GM21528 (cell line): ENCODE measurements around the gene E2F4.

Experiments used
- ATAC-seq: cut with Tn5 transposase; IDR thresholded peaks from one replicate; pipeline ENCODE4 v1.9.1; 2021; ENCODE audit warnings: mild to moderate bottlenecking, moderate library complexity; ENCODE audit not compliant: unreplicated experiment, low FRiP score

Gene E2F4, protein sequence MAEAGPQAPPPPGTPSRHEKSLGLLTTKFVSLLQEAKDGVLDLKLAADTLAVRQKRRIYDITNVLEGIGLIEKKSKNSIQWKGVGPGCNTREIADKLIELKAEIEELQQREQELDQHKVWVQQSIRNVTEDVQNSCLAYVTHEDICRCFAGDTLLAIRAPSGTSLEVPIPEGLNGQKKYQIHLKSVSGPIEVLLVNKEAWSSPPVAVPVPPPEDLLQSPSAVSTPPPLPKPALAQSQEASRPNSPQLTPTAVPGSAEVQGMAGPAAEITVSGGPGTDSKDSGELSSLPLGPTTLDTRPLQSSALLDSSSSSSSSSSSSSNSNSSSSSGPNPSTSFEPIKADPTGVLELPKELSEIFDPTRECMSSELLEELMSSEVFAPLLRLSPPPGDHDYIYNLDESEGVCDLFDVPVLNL

DNA sequence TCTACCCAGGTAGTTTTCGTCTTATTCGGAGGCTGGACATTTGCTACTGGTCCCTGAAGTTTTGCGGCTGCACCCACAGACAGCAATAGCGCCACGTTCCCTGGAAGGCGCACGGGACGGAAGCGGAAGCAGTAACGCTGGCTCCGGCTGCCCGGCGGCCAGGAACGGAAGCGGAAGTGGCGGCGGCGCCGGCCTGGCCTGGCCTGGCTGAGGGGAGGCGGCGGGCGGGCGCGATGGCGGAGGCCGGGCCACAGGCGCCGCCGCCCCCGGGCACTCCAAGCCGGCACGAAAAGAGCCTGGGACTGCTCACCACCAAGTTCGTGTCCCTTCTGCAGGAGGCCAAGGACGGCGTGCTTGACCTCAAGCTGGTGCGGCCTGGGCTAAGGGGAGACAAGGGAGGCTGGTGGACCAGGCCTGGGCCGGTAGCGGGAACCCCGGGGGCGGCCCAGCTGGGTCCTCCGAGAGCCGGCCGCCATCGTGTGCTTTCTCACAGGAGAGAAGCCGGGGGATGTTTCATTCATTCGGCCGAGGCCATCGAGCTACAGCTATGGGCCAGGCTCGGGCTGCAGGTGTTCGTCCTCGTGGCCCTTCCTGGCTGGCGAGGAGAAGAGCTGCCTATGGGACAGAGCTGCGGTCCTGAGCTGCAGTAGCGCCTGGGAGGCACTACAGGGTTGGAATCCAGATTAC is at the start of gene E2F4:
E2F4 (plus strand) TSS at position 161 of the 687 bp plus-strand sequence; CDS start at position 234, 73 bp downstream.
- ATAC-seq: peak; percentile 73

DNA sequence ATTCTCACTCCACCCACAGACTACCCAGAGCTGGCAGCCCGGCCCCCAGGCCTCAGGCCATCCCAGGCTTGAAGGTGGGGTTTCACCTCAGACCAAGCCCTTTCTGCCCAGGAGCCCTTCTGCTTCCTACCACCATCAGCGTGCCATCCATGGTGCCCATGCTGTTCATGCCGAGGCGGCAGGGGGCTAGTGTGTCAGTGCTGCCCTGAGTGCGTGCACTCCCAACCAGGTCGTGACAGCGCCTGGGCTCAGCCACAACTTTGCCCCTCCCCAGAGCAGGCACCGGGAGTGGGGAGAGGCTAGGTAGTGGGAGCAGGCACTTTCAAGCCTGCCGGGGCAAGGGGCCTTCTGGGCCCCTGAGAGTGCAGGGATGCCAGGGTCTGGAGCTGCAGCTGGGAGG is 49.6 kb upstream of the E2F4 start:
- no peak for ATAC-seq

DNA sequence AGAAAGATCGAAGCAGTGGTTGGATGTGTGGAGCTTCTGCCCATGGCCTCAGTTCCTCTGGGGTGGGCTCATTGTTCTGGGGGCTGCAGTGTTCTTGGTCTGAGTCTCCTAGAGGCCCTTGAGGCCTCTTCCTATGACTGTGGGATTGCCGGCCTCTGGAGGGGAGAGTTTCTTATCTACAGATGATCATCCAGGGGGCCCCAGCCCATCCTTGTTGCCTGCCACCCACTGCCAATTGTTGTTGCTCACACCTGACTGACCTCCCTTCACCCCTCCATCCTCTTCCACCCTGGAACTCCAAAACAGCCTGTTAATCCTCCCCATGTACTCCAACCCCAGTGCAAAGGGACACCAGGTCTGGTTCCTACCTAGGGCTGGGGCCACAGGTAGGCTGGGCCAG is 47.0 kb upstream of the E2F4 start:
- ATAC-seq: no peak

DNA sequence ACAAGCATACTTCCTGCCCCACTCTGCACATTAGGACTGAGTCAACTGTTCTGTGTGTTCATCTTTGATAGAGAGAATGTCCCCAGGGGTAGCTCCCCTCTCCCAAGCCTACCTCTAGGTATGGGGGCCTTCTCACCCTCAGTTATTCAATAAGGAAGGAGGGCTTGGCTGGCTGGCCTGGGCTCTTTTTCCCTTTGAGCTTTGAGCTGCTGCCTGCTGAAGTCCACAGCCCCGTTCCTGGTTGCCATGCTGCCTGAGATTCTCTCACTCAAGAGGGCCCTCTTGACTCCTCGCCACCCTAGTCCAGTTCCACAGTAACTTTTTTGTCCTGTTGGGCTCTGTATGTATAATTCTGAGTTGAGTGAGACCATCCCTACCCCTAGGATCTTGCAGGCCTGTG is 46.2 kb upstream of the E2F4 start:
- no peak for ATAC-seq

DNA sequence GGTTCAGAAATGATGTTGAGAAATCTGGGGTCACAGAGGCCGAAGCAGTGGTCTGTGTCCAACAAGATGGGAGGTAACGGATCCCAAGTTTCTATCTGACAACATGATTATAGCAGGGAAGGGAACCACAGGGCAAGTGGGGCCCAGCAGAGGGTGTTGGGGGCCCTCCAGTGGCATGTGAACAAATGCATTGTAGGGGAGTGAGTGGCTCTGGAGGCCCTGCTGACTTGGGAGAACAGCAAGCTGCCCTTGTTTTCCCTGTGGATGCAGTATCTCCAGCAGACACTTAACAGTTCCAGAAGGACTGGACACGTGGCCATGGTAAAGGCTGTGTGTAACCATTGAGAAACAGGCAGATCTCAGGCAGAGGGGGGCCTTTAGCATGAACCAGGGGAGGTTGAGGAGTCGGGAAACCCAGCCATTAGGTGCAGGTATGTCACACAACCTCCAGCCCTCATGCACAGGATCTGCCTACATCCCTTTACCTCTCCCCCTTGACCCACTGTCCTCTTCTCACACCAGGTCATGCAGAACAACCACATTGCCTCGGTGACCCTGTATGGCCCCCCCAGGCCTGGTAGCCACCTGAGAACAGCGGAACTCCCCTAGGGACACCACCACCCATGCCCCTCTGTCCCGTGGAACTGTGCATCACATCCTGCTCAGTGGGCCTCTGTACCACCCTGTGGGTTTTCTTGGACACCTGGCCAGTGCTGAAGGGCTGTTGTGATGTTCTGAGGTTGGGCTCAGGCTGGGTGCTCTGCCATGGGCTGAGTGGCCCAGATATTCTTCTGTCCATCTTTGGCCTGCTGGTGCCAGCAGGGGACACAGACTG is 45.2 kb upstream of the E2F4 start:
- ATAC-seq: no peak

DNA sequence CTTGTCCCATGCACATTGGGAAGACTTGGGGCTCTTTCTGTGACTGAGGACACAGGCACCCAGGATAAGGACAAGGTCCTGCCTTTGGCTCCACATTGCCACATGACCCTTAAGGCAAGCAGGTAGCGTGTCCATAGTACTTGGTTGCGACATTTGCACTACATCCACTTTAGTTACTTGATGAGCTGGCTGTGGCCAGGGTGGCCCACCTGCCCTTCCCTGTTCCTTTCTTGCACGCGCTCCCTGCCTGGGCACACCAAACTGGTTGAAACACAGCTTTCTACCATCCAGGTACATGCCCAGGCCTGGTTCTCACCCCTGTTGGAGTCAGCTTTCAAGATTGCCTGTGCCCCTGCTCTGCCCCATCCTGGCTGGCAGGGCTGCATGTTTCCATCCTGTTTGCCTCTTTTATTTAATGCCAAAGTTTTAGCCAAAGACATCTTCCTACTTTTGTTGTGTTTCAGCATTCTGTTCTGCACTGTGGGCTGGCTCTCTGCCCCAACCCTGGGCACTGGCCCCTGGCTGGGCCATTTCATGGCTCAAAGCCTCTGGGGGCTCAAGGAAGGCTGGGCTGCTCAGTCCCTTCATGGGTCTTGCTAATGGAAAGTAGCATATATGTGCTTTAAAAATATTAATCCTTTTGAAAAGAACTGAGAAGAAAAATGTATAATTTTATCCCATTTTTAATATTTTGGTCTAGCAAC is 44.4 kb upstream of the E2F4 start:
- no peak for ATAC-seq

DNA sequence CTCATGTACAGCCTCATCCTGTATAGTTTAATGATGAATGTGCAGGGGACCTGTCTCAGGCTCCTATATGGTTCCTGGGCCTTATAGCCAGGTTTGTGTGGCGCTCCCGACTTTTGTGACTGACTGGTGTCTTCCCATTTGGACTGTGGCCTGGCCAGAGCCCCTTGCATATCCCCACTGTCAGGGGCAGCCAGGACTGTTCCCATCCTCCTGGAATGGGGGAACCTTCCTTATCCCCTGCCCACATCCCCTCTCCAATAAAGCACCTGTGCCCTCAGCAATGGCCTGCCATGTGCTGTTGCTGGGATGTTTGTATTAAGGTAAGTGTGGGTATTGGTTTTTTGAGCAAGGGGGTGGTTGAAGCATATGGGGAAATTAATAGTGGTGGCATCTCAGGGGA is 43.7 kb upstream of the E2F4 start:
- ATAC-seq: no peak

DNA sequence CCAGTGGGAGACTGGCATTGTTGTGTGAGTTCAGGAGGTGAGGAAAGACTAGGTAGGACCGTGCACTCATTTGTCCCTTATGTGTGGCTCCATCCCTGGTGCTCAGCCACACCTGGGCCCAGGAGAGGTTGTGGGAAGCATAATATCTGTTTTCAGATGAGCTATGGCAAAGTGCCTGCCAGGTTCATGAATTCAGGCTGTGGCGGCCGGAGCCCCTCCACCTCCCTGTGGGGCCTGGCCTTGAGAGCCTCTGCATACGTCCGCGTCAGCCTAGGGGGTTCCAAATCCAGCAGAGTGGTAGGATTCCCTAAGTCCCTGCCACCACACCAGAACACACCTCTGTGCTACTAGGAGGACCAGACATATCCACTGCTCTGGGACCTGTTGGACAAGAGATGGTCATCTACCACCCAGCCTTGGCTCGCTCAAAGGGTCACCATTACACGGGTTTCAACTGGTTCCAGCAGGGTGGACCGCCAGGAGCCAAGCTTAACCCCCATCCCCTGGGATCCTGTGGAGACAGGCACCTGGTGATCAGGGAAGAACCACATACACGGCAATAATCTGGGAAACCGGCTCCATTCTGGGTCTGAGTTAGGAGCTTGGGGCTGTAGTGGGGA is 43.2 kb upstream of the E2F4 start:
- no peak for ATAC-seq

DNA sequence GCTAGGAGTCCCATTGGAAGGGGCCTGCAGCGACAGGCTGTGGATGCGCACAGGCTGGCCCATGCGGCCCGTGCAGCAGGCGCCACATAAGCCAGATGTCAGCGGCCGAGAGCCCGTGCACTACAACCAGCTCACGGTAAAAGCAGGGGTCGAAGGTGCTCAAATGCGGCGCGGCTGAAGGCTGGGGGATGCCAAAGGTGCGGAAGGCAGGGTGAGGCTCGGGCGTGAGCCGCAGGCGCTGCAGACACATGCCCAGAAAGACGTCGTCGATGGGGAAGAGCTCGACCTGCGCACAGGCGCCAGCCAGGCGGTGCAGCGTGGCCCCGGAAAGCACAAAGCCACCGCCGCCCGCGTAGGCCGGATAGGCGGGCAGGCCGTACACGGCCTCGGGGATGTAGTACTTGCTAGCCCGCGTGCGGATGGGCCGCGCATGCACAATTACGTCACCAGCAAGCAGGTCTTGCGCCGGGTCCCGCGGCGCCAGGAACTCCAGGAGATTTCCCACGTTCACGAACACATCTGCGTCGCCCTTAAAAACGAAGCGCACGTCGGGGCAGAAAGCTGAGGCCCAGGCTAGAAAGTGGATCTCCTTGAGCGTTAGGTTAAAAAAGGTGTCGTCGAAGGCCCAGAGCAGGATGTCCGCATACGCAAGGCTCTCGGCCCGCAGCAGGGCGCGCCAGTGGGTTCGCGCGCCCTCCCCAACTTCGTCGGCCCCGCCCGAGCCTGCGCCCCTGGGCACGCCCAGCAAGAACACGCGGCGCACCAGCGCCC is 42.5 kb upstream of the E2F4 start:
- ATAC-seq: no peak

DNA sequence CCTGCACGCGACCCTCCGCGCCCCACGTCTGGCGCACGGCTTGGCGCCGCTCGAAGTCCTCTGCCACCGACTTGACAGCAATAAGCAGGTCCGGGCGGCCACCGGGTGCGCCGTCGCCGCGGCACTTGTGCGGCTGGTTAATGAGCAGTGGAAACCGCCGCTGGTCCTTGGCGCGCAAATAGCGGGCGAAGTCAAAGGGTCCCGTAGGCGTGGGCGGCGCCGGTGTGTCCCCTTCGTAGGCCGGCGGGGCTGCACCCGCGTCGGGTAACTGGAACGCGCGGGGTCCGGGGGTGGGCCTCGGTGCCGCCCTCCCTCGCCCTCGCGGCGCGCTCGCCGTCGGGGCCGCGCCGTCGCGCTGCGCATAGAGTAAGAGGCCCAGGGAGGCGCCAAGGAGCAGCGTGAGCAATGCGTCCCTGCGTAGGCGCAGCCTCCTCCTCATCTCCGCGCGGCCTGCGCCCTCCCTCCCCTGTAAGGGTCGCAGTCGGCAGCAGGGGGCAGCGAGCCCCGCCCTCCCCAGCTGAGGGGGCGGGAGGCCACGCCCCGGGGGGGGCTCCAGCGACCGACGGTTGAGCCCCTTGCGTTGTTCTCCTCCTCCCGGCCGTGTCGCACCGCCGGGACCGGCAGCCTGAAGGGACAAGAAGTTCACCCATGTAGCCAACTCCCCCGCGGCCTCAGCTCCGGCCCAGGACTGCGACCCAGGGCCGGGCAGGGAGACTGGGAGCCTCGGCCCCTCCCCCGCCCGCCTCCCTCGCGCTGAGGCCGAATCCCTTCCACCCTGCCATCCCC is 41.7 kb upstream of the E2F4 start:
- no peak for ATAC-seq

DNA sequence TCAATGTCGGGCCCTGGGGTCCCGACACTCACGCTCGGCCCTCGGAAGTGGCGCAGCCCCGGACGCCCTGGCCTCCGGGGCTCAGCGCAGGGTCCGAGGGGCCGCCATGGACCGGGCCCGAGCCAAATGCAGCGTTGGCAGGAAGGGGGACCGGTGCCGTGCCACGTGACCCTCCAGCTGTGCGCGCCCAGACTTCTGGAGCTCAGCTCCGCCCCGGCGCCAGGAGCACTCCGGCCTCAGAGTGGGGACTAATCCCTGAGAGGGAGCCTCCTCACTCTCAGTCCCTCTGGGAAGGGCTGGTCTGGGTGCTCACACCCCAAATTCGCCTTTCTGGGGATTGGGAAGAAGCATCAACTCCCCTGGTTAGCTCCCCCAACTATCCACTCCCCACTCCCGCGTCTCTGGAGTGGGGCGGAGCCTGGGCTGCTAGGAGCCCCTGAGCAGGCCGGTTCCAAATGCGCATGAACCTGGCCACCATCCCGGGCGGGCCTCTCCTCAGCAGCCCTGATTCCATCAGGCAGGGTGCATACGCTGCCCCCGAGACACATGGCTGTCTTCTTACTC is 41.0 kb upstream of the E2F4 start, which contains the start of gene B3GNT9:
B3GNT9 (minus strand) TSS at position 166 of the 564 bp plus-strand sequence. CDS start 513 bp downstream, outside the sequence.
- ATAC-seq: no peak

DNA sequence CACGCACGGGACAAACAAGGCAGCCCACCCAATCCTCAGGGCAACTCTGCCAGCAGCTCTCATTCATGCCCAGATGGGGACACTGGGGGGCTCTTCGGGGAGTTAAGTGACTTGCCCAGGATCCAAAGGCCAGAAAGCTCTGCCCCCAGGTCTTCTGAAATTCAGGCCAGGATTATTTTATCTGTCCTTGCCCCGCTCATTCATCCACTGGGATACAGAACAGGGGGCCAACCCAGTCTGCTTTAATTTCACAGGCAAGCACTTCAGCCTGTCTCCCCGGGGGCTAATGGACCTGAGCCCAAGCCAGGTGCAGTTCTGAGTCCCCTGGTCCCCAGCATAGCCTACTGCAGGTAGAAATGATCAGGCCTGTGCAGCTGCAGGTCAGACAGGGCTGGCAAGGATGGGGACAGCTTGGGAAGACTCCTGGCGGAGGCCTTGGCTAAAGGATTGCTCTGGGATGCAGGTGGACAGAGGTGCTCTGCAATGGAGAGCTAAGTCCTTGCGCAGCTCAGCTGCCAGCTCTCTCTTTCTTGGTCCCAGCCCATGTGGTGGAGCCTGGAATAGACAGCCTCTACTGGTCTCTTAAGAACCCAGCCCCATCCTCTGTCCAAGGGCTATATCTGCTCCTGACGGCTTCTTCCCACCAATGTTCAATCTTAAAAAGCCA is 40.4 kb upstream of the E2F4 start:
- ATAC-seq: no peak

DNA sequence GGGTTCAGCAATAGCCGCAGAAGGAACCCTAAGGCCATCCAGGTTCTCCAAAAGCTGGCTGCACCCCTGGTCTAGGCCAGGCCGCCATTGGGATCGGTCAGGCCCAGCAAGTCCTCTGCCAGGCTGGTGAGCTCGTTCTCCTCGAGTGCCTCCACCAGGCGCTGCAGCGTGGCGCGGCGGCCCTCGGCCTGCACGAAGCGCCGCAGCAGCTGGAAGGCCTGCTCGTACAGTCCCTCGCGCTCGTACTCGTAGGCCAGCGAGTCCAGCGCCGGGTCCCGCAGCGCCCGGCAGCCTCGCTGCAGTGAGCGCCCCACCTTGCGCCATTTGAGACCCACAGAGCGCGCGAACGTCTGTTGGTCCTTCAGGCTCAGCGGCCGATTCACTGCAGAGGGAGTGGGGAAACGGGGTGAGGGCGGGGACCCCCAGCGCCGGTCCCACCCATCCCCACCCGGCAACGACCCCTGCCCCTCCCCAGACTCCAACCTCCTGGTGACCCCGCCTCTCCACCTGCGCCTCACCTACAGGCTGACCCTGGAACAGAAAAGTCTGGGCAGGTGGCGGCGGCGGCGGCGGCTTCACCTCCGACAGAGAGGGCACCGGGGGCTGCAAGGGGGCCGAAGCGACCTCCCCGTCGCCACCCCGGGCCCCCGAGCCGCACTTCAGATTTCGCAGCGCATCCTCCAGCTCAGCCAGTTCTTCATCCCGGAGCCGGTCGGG is 37.2 kb upstream of the E2F4 start:
- no peak for ATAC-seq

DNA sequence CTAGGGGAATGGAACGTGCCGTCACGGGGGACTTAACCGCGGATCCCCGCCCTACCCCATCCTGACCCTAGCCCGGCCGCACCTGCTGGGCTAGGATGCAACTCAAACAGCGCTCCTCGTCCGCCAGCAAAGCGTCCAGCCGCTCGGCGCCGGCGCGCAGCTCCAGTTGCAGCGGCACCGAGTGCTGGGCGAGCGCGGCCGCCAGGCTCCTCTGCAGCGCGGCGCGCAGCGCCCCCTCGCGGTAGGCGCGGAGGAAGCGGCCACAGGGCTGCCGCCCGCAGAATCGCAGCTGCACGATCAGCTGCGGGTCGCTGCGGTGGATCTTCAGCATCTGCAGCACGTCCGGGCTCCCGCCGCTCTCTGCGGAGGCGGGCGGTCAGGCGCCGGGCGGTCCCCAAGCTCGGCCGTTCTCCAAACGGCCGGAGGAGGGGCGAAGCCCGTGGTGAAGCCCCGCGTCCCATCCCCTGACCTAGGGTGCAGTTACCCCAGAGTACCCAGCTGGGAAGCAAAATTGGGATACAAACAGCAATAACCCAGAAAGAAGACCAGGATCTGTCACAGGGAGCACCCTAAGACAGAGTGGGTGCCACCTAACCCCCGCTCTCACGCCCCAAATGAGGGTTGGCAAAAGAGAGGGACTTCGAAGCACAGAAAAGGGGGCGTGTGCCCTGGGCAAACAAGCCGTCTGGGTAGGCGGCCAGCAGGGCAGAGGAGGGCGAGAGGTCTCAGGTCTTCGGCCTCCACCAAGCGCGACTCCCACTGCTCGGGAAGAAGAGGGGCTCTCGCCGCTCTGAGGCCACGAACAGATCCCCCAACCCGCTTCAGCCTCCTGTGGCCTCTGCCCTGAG is 36.4 kb upstream of the E2F4 start:
- ATAC-seq: no peak

DNA sequence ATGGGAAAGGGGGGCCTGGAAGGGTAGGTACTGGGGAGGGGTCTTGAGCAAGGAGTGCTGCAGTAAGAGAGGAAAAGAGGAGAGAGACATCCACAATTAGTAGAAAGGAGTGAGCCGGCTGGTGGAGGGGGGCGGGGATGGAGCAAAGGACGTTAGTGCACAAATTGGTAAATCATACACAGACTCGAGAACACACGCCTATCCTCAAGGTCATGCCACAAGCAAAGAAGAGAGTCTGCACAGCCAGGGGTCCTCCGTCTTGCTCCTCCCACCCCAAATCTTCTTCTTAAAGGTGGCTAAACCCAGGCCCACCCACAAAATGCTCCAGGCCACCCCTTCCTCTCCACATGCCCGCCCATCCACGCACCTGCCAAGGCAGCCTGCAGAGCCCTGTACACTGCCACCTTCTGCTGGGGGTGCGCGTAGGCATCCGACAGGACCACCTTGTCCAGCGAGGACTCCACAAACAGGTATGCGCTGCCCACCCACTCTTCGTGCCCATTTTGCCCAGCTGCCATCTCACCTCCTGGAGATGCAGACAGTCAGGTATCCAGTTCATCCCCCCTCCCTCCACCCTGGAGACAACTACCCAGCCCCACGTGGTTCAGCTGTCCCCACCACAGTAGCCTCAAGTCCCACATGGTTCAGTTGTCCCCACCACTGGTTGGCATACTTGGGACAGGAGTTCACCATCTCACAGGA is 35.7 kb upstream of the E2F4 start:
- no peak for ATAC-seq
